ENCODE data around the gene PLIN1. TPM values are rescaled to one million over a fixed set of nuclear protein-coding genes. Genes with fewer than 3 reads are reported as not detected.

The PLIN1 gene
- total and polyA plus RNA-seq, 2 donors (not counting 1 experiment from before 2014, with no cell fraction given): 0.02 to 0.50 TPM

DNA sequence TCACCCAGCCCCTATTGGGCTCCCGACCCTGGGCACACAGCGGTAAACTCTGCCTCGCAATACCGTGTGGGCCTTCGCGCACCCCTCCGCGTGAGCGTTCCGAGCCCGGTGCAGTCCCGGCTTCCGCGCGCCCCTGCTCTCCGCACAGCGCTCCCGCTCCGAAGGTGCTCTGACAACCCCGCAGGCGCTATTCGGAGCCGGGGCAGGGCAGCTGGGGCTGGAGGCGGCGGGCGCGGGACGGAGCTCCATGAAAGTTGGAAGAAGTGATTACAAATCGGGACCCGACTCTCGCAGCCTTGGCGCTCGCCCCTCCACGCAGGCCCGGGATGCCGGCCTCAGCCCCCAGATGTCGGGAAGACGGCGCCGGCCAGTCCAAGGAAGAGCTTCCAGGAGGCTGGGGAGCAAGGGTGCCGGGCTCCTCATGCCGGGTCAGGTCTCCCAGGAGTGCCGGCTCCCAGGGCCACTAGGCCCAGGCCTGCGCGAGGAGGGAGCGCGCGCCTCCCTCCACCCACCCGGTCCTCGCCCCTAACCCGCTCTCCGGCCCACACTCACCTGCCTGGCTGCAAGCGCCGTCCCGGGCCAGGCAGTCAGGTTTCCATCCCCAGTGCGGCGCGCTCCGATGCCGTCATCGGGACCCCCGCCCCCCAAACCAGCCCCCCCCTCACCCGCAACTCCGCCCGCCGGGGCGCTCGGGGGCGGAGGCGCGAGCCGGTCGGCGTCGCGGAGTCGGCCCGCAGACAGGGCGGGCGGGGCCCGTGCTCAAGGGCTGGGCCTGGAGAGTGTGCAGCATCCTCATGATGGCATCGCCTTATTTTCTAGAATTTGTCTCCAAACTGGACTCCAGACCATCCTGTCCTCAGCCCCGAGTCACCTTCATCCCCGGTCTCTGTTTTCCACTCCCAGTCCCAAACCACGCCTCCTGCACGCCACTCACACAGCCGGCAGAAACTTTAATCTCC is 24.0 kb downstream of the PLIN1 start, which contains the start of gene KIF7:
Gene KIF7 (minus strand): TSS at position 621 of the 959 bp plus-strand sequence. CDS start 2,537 bp downstream, outside the sequence.
- Histone ChIP-seq H2AFZ (ENCODE audit: low read length) (peak within 1 kb of the TSS; percentile 81), H3K4me1 (ENCODE audit: control insufficient read depth, extremely low read depth, insufficient read depth, low read length) (peaks cover 5% of the 10 kb centered on the region), H3K27ac (ENCODE audit: insufficient read depth, low read length) (peak within 1 kb of the TSS; percentile 71), H3K4me3 (replicated peaks in 1 of 4; ENCODE audit: control extremely low read depth in 1 of 4, insufficient read depth in 1 of 4, low read depth in 3 of 4, low read length in 4 of 4) (peak within 1 kb of the TSS; percentile 64 to 84 (median 76)), H3K79me2 (ENCODE audit: control insufficient read depth, insufficient read depth, low read length) (peaks cover 8% of the 10 kb centered on the region), H3K9ac (ENCODE audit: insufficient read depth, low read length) (peak within 1 kb of the TSS; percentile 78), H3K27me3 (ENCODE audit: control insufficient read depth, insufficient read depth, low read length) (no peaks in the 10 kb centered on the region), H3K36me3 (ENCODE audit: control insufficient read depth, insufficient read depth, low read length) (peaks cover 3% of the 10 kb centered on the region), H3K4me2 (ENCODE audit: extremely low read depth, insufficient read depth, low read length) (peak within 1 kb of the TSS; percentile 83), H3K9me3 (ENCODE audit: control insufficient read depth, insufficient read depth, low read depth, low read length) (no peaks in the 10 kb centered on the region), H4K20me1 (ENCODE audit: control insufficient read depth, extremely low read depth, insufficient read depth, low read length) (no peaks in the 10 kb centered on the region)
- TF ChIP-seq EZH2 (IDR thresholded peaks at IDR 0.05; ENCODE audit: low read length, missing control alignments): no peak
- TF ChIP-seq, protein P1, sequence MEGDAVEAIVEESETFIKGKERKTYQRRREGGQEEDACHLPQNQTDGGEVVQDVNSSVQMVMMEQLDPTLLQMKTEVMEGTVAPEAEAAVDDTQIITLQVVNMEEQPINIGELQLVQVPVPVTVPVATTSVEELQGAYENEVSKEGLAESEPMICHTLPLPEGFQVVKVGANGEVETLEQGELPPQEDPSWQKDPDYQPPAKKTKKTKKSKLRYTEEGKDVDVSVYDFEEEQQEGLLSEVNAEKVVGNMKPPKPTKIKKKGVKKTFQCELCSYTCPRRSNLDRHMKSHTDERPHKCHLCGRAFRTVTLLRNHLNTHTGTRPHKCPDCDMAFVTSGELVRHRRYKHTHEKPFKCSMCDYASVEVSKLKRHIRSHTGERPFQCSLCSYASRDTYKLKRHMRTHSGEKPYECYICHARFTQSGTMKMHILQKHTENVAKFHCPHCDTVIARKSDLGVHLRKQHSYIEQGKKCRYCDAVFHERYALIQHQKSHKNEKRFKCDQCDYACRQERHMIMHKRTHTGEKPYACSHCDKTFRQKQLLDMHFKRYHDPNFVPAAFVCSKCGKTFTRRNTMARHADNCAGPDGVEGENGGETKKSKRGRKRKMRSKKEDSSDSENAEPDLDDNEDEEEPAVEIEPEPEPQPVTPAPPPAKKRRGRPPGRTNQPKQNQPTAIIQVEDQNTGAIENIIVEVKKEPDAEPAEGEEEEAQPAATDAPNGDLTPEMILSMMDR (conservative IDR thresholded peaks at IDR 0.05 in 1 of 2, IDR thresholded peaks at IDR 0.05 in 1 of 2; ENCODE audit: low read depth in 1 of 2, low read length in 2 of 2): no peak
- peak; percentile 57 to 61 for DNase-seq (ENCODE audit: low read depth in 2 of 2)

- H3K4me3 ChIP-seq (replicated peaks in 1 of 4; ENCODE audit: control extremely low read depth in 1 of 4, insufficient read depth in 1 of 4, low read depth in 3 of 4, low read length in 4 of 4): peak overlapping the region; percentile 64 to 84 (median 76)
- no peaks in the 10 kb centered on the region for H3K9me3 ChIP-seq (ENCODE audit: control insufficient read depth, insufficient read depth, low read depth, low read length)
- peak overlapping the region; percentile 71 for H3K27ac ChIP-seq (ENCODE audit: insufficient read depth, low read length)
- no peaks in the 10 kb centered on the region for H4K20me1 ChIP-seq (ENCODE audit: control insufficient read depth, extremely low read depth, insufficient read depth, low read length)
- peak; percentile 45 to 48 for DNase-seq (ENCODE audit: low read depth in 2 of 2)
- H3K4me2 ChIP-seq (ENCODE audit: extremely low read depth, insufficient read depth, low read length): peak overlapping the region; percentile 83
- H3K79me2 ChIP-seq (ENCODE audit: control insufficient read depth, insufficient read depth, low read length): peaks cover 8% of the 10 kb centered on the region
- H3K4me1 ChIP-seq (ENCODE audit: control insufficient read depth, extremely low read depth, insufficient read depth, low read length): peaks cover 5% of the 10 kb centered on the region
- H3K36me3 ChIP-seq (ENCODE audit: control insufficient read depth, insufficient read depth, low read length): peaks cover 3% of the 10 kb centered on the region
- peak overlapping the region; percentile 78 for H3K9ac ChIP-seq (ENCODE audit: insufficient read depth, low read length)
- no peaks in the 10 kb centered on the region for H3K27me3 ChIP-seq (ENCODE audit: control insufficient read depth, insufficient read depth, low read length)
- peak overlapping the region; percentile 36 for H2AFZ ChIP-seq (ENCODE audit: low read length)
- no peak for TF ChIP-seq EZH2 (IDR thresholded peaks at IDR 0.05; ENCODE audit: low read length, missing control alignments)
- TF ChIP-seq, protein P1 (conservative IDR thresholded peaks at IDR 0.05 in 1 of 2, IDR thresholded peaks at IDR 0.05 in 1 of 2; ENCODE audit: low read depth in 1 of 2, low read length in 2 of 2): no peak
Measured at GRCh38 chr15:89654301-89654761, 24.8 kb downstream of the PLIN1 start.

DNA sequence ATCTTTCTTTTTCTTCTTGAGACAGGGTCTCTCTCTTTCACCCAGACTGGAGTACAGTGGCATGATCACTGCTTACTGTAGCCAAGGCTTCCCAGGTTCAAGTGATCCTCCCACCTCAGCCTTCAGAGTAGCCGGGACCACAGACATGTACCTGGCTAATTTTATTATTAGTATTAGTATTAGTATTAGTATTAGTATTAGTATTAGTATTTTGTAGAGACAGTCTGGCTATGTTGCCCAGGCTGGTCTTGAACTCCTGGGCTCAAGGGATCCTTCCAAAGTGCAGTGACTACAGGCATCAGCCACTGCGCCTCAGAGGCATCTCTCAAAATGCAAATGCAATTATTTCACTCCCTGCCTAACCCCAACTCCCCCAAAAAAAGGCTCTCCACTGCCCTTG is 25.6 kb downstream of the PLIN1 start:
- H3K9ac ChIP-seq (ENCODE audit: insufficient read depth, low read length): no peak overlapping the region
- no peak for DNase-seq (ENCODE audit: low read depth in 2 of 2)
- H3K4me2 ChIP-seq (ENCODE audit: extremely low read depth, insufficient read depth, low read length): no peak overlapping the region
- H4K20me1 ChIP-seq (ENCODE audit: control insufficient read depth, extremely low read depth, insufficient read depth, low read length): no peaks in the 10 kb centered on the region
- H3K4me1 ChIP-seq (ENCODE audit: control insufficient read depth, extremely low read depth, insufficient read depth, low read length): peaks cover 5% of the 10 kb centered on the region
- no peaks in the 10 kb centered on the region for H3K9me3 ChIP-seq (ENCODE audit: control insufficient read depth, insufficient read depth, low read depth, low read length)
- H3K36me3 ChIP-seq (ENCODE audit: control insufficient read depth, insufficient read depth, low read length): peaks cover 5% of the 10 kb centered on the region
- H3K27ac ChIP-seq (ENCODE audit: insufficient read depth, low read length): no peak overlapping the region
- no peak for TF ChIP-seq EZH2 (IDR thresholded peaks at IDR 0.05; ENCODE audit: low read length, missing control alignments)
- TF ChIP-seq, protein P1 (conservative IDR thresholded peaks at IDR 0.05 in 1 of 2, IDR thresholded peaks at IDR 0.05 in 1 of 2; ENCODE audit: low read depth in 1 of 2, low read length in 2 of 2): no peak
- H3K79me2 ChIP-seq (ENCODE audit: control insufficient read depth, insufficient read depth, low read length): peaks cover 8% of the 10 kb centered on the region
- H2AFZ ChIP-seq (ENCODE audit: low read length): no peak overlapping the region
- H3K27me3 ChIP-seq (ENCODE audit: control insufficient read depth, insufficient read depth, low read length): no peaks in the 10 kb centered on the region
- no peak overlapping the region for H3K4me3 ChIP-seq (replicated peaks in 1 of 4; ENCODE audit: control extremely low read depth in 1 of 4, insufficient read depth in 1 of 4, low read depth in 3 of 4, low read length in 4 of 4)
